ENCODE measurements around the gene TUBA1B.
"Not testable (repeated sequence)": the region's sequence is repeated elsewhere in the genome, so short reads cannot be mapped to it uniquely, and the experiment has no call there.

The TUBA1B gene

GRCh38 chr12:49131051-49131893, at the start of gene TUBA1B:
Gene TUBA1B, minus strand, starts transcription at chr12:49131395. Its CDS starts 95 bp downstream, at chr12:49131300.
- Histone ChIP-seq H3K27me3 (no peaks in the 10 kb centered on the region), H3K36me3 (peaks cover 37% of the 10 kb centered on the region), H3K4me2 (peak within 1 kb of the TSS; percentile 93), H3K9me3 (no peaks in the 10 kb centered on the region), H3K4me1 (peaks cover 38% of the 10 kb centered on the region), H3K9ac (peak within 1 kb of the TSS; percentile 100), H3K4me3 (peak within 1 kb of the TSS; percentile 96), H4K20me1 (peaks cover 37% of the 10 kb centered on the region), H3K27ac (peak within 1 kb of the TSS; percentile 99)
- TF ChIP-seq Cebpa-rat (IDR thresholded peaks at IDR 0.05): no peak

GRCh38 chr12:49174218-49174617, 43.0 kb upstream of the TUBA1B start:
- no peaks in the 10 kb centered on the region for H4K20me1 ChIP-seq

GRCh38 chr12:49170924-49171323, 39.7 kb upstream of the TUBA1B start:
- Histone ChIP-seq H3K27ac (no peak overlapping the region), H3K4me2 (no peak overlapping the region), H4K20me1 (no peaks in the 10 kb centered on the region), H3K4me3 (no peak overlapping the region), H3K36me3 (no peaks in the 10 kb centered on the region), H3K9ac (no peak overlapping the region), H3K27me3 (no peaks in the 10 kb centered on the region), H3K4me1 (peaks cover 12% of the 10 kb centered on the region), H3K9me3 (no peaks in the 10 kb centered on the region)
- TF ChIP-seq Cebpa-rat (IDR thresholded peaks at IDR 0.05): no peak

More at GRCh38 chr12:49174218-49174617, 43.0 kb upstream of the TUBA1B start:
- Histone ChIP-seq H3K9me3 (peaks cover 25% of the 10 kb centered on the region), H3K4me2 (peak overlapping the region; percentile 12; the same call in 1 of the 2 replicates), H3K36me3 (no peaks in the 10 kb centered on the region), H3K4me3 (no peak overlapping the region), H3K27ac (no peak overlapping the region), H3K9ac (no peak overlapping the region), H3K4me1 (peaks cover 12% of the 10 kb centered on the region), H3K27me3 (no peaks in the 10 kb centered on the region)
- no peak for TF ChIP-seq Cebpa-rat (IDR thresholded peaks at IDR 0.05)

- H3K27me3 ChIP-seq: no peaks in the 10 kb centered on the region
- H3K4me3 ChIP-seq: no peak overlapping the region
- no peaks in the 10 kb centered on the region for H4K20me1 ChIP-seq
- H3K36me3 ChIP-seq: no peaks in the 10 kb centered on the region
- no peak overlapping the region for H3K9ac ChIP-seq
- no peak for TF ChIP-seq Cebpa-rat (IDR thresholded peaks at IDR 0.05)
- H3K27ac ChIP-seq: no peak overlapping the region
- H3K4me2 ChIP-seq: no peak overlapping the region
- H3K9me3 ChIP-seq: no peaks in the 10 kb centered on the region
- peaks cover 19% of the 10 kb centered on the region for H3K4me1 ChIP-seq
These were observed 33.9 kb upstream of the TUBA1B start for GRCh38 chr12:49165114-49165513.

- H4K20me1 ChIP-seq, H3K36me3 ChIP-seq, H3K4me3 ChIP-seq, H3K27ac ChIP-seq, H3K9ac ChIP-seq, H3K9me3 ChIP-seq, H3K27me3 ChIP-seq: not testable (repeated sequence)
- Histone ChIP-seq H3K4me2 (peak overlapping the region; percentile 79; the same call in 1 of the 2 replicates), H3K4me1 (peaks cover 51% of the 10 kb centered on the region)
These were observed 30.7 kb upstream of the TUBA1B start for GRCh38 chr12:49161901-49162300.

- TF ChIP-seq Cebpa-rat (IDR thresholded peaks at IDR 0.05): 0 out of 2 replicates have a peak, but pooled peaks have one; percentile 9
These were observed 30.0 kb upstream of the TUBA1B start for GRCh38 chr12:49161092-49161795.

GRCh38 chr12:49160399-49160798, 29.2 kb upstream of the TUBA1B start:
- Histone ChIP-seq H3K4me2 (peak overlapping the region; percentile 79), H4K20me1 (no peaks in the 10 kb centered on the region), H3K36me3 (no peaks in the 10 kb centered on the region), H3K4me1 (peaks cover 56% of the 10 kb centered on the region), H3K9ac (no peak overlapping the region), H3K27me3 (no peaks in the 10 kb centered on the region), H3K4me3 (no peak overlapping the region), H3K9me3 (no peaks in the 10 kb centered on the region), H3K27ac (peak overlapping the region; percentile 91)
- TF ChIP-seq Cebpa-rat (IDR thresholded peaks at IDR 0.05): no peak

More at GRCh38 chr12:49161092-49161795, 30.0 kb upstream of the TUBA1B start:
- Histone ChIP-seq H3K27ac (peak overlapping the region; percentile 91), H4K20me1 (no peaks in the 10 kb centered on the region), H3K4me3 (no peak overlapping the region), H3K9me3 (no peaks in the 10 kb centered on the region), H3K36me3 (no peaks in the 10 kb centered on the region), H3K4me1 (peaks cover 56% of the 10 kb centered on the region), H3K4me2 (peak overlapping the region; percentile 79), H3K27me3 (no peaks in the 10 kb centered on the region), H3K9ac (no peak overlapping the region)

- Histone ChIP-seq H3K36me3 (no peaks in the 10 kb centered on the region), H3K4me1 (peaks cover 38% of the 10 kb centered on the region), H3K27ac (no peak overlapping the region), H3K27me3 (no peaks in the 10 kb centered on the region), H4K20me1 (no peaks in the 10 kb centered on the region), H3K9ac (no peak overlapping the region), H3K4me3 (no peak overlapping the region), H3K9me3 (no peaks in the 10 kb centered on the region), H3K4me2 (no peak overlapping the region)
- TF ChIP-seq Cebpa-rat (IDR thresholded peaks at IDR 0.05): no peak
These were observed 23.0 kb upstream of the TUBA1B start for GRCh38 chr12:49154221-49154620.

- TF ChIP-seq Cebpa-rat (IDR thresholded peaks at IDR 0.05): no peak
- no peak overlapping the region for H3K4me2 ChIP-seq
- no peaks in the 10 kb centered on the region for H3K27me3 ChIP-seq
- H3K4me3 ChIP-seq: no peak overlapping the region
- no peak overlapping the region for H3K9ac ChIP-seq
- H3K36me3 ChIP-seq: no peaks in the 10 kb centered on the region
- peaks cover 10% of the 10 kb centered on the region for H3K4me1 ChIP-seq
- no peak overlapping the region for H3K27ac ChIP-seq
- H4K20me1 ChIP-seq: no peaks in the 10 kb centered on the region
- H3K9me3 ChIP-seq: no peaks in the 10 kb centered on the region
These were observed 16.2 kb upstream of the TUBA1B start for GRCh38 chr12:49147384-49147783.

- Histone ChIP-seq H3K9me3 (no peaks in the 10 kb centered on the region), H3K27ac (no peak overlapping the region), H3K4me3 (no peak overlapping the region), H3K4me2 (no peak overlapping the region), H3K36me3 (no peaks in the 10 kb centered on the region; the same call in 1 of the 2 replicates), H3K4me1 (peaks cover 10% of the 10 kb centered on the region), H3K9ac (no peak overlapping the region), H4K20me1 (no peaks in the 10 kb centered on the region), H3K27me3 (no peaks in the 10 kb centered on the region)
- TF ChIP-seq Cebpa-rat (IDR thresholded peaks at IDR 0.05): no peak
These were observed 15.2 kb upstream of the TUBA1B start for GRCh38 chr12:49146406-49146805.
